Activated CD8-positive, alpha-beta memory T cell treated with anti-CD3 and anti-CD28 coated beads, Interleukin-2, amount 50 U/mL, for 1 hour (primary cell): Measurements from ENCODE around the gene ZNF296.

Experiments used
- DNase-seq: peaks from one replicate; pipeline ENCODE4 v3.0.0-alpha.2; 2020; ENCODE audit errors: extremely low read depth

Gene ZNF296

DNA sequence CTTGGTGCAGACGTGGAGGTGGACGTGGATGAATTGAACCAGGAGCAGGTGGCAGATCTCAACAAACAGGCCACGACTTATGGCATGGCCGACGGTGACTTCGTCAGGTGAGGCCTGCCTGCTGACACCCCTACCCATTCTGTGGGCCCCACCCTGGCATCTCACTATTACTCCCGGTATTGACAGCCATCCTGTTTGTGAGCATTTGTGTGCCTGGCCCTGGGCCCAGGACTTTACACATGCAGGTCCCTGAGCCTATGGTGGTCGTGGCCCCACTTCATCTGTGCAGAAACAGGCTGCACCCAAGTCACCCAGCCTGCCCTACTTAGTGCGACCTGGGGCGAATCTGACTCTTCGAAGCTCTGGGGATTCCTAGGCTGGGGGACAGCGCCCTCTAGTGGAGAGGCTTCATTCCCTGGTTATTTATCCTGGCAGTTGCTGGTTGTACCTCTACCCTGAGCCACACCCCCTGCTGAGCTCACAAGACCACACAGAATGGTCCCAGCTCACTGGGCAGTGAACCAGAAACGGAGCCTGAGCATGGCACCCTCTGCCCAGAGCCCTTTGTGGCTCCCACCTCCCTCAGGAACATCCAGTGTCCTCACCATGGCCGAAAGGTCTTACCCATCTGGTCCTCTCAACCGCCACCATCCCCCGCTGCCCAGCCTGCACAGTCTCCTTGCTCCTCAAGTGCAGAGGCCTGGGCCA lies 16.9 kb downstream of the ZNF296 start:
- DNase-seq: peak; percentile 54

- no peak for DNase-seq
Observed at GRCh38 chr19:45058622-45059159, 17.6 kb downstream of the ZNF296 start.

- no peak for DNase-seq
Observed at GRCh38 chr19:45057444-45057843, 18.8 kb downstream of the ZNF296 start.

GRCh38 chr19:45056831-45057230 lies 19.4 kb downstream of the ZNF296 start:
- no peak for DNase-seq

- no peak for DNase-seq
Observed at GRCh38 chr19:45051929-45052579, 24.2 kb downstream of the ZNF296 start.

- DNase-seq: no peak
Observed at GRCh38 chr19:45050036-45050435, 26.2 kb downstream of the ZNF296 start.

DNA sequence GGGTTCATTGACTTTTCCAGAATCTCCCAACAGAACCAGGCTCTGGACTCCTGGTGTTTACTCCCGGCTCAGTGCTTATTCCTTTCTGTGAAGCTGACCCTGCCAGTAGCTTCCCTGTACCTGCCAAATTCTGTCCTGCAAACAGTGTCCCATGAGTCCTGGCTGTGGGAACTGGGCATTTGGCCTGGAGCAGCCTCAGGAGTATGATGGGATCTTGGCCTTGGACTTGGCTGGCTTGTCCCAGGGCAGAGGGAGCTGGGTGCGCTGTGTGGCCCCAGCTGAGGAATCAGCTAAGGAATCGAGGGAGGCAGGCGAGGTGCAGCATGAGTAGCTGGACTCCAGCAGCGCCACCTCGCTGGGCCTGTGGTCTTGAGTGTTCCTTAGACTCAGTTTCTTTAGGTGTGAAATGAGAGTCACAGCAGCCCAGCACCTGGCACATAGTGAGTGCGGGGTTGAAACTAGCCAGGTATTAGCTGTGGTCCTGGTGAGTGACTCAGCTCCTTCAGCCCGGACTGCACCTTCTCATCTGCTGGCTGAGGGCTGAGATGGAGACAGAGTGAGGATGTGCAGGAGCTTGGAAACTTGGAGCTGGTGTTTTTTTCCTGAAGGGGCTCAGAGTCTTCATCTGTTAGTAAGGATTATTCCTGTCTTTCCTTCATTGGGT lies 27.1 kb downstream of the ZNF296 start:
- DNase-seq: no peak

DNA sequence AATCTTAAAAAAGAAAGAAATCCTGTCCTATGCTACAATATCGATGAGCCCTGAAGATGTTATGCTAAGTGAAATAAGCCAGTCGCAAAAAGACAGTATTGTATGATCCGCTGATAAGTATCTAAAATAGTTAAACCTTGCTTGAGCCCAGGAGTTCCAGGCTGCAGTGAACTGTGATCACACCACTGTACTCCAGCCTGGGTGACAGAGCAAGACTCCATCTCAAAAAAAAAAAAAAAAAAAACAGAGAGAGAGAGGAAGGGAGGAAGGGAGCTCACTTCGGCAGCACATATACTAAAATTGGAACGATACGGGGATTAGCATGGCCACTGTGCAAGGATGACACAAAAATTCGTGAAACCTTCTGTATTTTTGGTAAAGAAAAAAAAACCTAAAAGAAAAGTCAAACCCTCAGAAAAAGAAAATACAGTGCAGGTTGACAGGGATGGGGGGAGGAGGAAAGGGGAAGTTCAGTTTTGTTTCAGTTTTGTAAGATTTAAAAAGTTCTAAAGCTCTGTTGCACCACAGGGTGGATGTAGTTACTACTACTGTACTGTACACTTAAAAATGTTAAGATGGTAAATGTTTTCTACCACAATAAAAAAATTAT lies 29.0 kb downstream of the ZNF296 start:
- no peak for DNase-seq

- no peak for DNase-seq
Observed at GRCh38 chr19:45046355-45046754, 29.9 kb downstream of the ZNF296 start.

- no peak for DNase-seq
Observed at GRCh38 chr19:45045671-45046353, 30.5 kb downstream of the ZNF296 start.

- no peak for DNase-seq
Observed at GRCh38 chr19:45041125-45041524, 35.2 kb downstream of the ZNF296 start.

GRCh38 chr19:45040059-45040771 lies 36.1 kb downstream of the ZNF296 start:
- DNase-seq: no peak

- DNase-seq: peak; percentile 67
Observed at GRCh38 chr19:45038931-45039893, 37.1 kb downstream of the ZNF296 start, which contains the start of gene CLASRP. CLASRP (plus strand) TSS chr19:45039045; CDS start chr19:45040213, 1,168 bp downstream.

- DNase-seq: no peak
Observed at GRCh38 chr19:45037393-45038169, 38.7 kb downstream of the ZNF296 start.

GRCh38 chr19:45035755-45036154 lies 40.5 kb downstream of the ZNF296 start:
- no peak for DNase-seq

DNA sequence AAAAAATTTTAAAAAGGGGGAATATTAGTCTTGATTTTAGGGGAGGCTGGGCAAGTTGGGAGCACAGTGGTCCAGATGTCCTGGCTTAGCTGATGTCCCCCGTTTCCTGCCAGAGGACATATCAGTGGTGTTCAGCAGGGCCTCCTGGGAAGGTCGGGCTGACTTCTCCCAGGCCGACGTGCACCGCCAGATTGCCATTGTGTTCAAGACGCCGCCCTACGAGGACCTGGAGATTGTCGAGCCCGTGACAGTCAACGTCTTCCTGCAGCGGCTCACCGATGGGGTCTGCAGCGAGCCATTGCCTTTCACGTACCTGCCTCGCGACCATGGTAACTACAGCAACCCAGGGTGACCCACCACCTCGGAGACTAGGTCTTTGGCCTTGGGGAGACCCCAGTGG lies 43.9 kb downstream of the ZNF296 start:
- no peak for DNase-seq

DNA sequence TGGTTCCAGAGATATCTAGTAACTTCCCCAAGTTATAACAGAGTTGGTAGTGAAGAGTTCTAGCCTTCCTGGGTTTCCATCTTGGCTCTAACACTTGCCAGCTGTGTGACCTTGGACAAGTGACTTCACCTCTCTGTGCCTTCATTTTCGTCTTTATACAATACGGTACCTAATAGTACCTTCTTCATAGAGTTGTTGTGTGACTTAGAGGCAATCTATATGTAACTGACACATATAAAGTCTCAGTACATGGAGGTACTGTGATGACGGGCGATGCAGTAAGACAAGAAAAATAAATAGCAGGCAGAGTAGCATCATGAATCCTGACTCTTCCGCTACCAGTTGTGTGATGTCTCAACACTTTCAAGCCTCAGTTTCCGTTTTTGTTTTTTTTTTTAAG lies 45.5 kb downstream of the ZNF296 start:
- no peak for DNase-seq

GRCh38 chr19:45027371-45027770 lies 48.9 kb downstream of the ZNF296 start:
- no peak for DNase-seq

DNA sequence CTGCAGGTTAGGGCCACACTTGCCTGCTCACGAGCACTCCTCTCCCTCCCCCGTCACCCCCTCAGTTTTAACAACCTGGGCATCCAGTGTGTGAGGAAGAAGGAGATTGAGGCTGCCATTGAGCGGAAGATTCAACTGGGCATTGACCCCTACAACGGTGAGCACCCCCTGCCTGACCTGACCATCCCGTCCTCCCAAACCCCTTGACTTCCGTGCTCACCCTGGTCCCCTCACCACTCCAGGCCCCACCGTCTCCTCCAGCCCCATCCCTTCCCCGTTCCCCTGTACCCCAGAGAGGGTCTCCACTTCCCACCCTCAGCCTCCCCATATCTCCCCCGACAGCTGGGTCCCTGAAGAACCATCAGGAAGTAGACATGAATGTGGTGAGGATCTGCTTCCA lies 51.0 kb downstream of the ZNF296 start:
- no peak for DNase-seq
